Gastrocnemius medialis (tissue), 4 donors: ENCODE data around the gene PRDM10. TPM values are rescaled to one million over a fixed set of nuclear protein-coding genes. Genes with fewer than 3 reads are reported as not detected.

Experiments used
- ATAC-seq, 2 donors: fragments of 150-250 bp; one replicate each; pipeline ENCODE4 v1.9.1; 2016
- DNase-seq, 2 donors: peaks; one replicate each; pipeline ENCODE4 v3.0.0-alpha.2; 2019
- H3K27ac ChIP-seq, 4 donors: fragments of 200-600 bp; sonication (generic); 1 replicate in 1 of 4; 2 replicates in 3 of 4; pipeline ENCODE4 v1.5.1; 2016 to 2018; ENCODE audit warnings: mild to moderate bottlenecking in 2 of 4, moderate library complexity in 1 of 4
- H3K27me3 ChIP-seq, 3 donors: fragments of 200-600 bp; sonication (generic) in 2 of 3; 1 replicate in 1 of 3; 2 replicates in 2 of 3; pipeline versions ENCODE4 v1.5.1 to v1.6.0; 2016 to 2019; ENCODE audit warnings: mild to moderate bottlenecking in 1 of 3, moderate library complexity in 1 of 3
- H3K36me3 ChIP-seq, 2 donors: fragments of 200-600 bp; sonication (generic) in 1 of 2; one replicate each; pipeline ENCODE4 v1.5.1; 2017 to 2018
- H3K4me1 ChIP-seq, 2 donors: fragments of 200-600 bp; sonication (generic) in 1 of 2; one replicate each; pipeline ENCODE4 v1.5.1; 2016 to 2017; ENCODE audit warnings: mild to moderate bottlenecking in 2 of 2
- H3K4me3 ChIP-seq, 4 donors: fragments of 200-600 bp; sonication (generic) in 3 of 4; 1 replicate in 1 of 4; 2 replicates in 3 of 4; pipeline ENCODE4 v1.5.1; 2016 to 2019; ENCODE audit warnings: mild to moderate bottlenecking in 2 of 4
- H3K9me3 ChIP-seq, 3 donors: fragments of 200-600 bp; sonication (generic) in 2 of 3; 1 replicate in 1 of 3; 2 replicates in 2 of 3; pipeline ENCODE4 v1.5.1; 2016 to 2019
- CTCF ChIP-seq, 5 experiments: fragments of 450-650 bp in 3 of 5; fragments of 200-600 bp in 2 of 5; sonication (generic) in 2 of 5; IDR thresholded peaks in 4 of 5; conservative IDR thresholded peaks in 1 of 5; 1 replicate in 4 of 5; 2 replicates in 1 of 5; pipeline ENCODE4 v1.5.1; 2016 to 2019; ENCODE audit warnings: antibody characterized with exemption in 5 of 5, mild to moderate bottlenecking in 3 of 5, moderate library complexity in 3 of 5
- POLR2A ChIP-seq, 2 donors: fragments of 450-650 bp; IDR thresholded peaks; one replicate each; pipeline ENCODE4 v1.6.1; 2017; ENCODE audit warnings: antibody characterized with exemption in 2 of 2, mild to moderate bottlenecking in 2 of 2, moderate library complexity in 2 of 2
- in situ Hi-C, 4 donors: fragments of 200-750 bp; cut with MboI; loops; one replicate each; pipeline versions ENCODE4 v1.15.0 to v1.8.0; 2017; ENCODE audit warnings: low sequenced_read_pairs in 4 of 4
- intact Hi-C: fragments of 100-400 bp; cut with DNase I; formaldehyde crosslinking; loops from one replicate; pipeline ENCODE4 v1.15.1; 2023; ENCODE audit warnings: low total_unique reads
- total RNA-seq, 4 donors: library from RNA; depleted of rRNA; stranded (reverse); fragments of >200 nt; gene quantifications; one replicate each; pipeline versions ENCODE4 v1.1.0 to v1.2.3, GENCODE V29; 2016

Gene PRDM10
- total RNA-seq, 4 donors from 2014 or later: 3.3 to 10.9 (median 9.0) TPM

GRCh38 chr11:130000552-130001176 is 2.0 kb downstream of the PRDM10 start:
- Histone ChIP-seq H3K4me1 (peaks cover 22 to 26% of the 10 kb centered on the region in 2 donors), H3K27me3 (no peaks in the 10 kb centered on the region), H3K9me3 (no peaks in the 10 kb centered on the region), H3K4me3 (peak overlapping the region; percentile 64 to 81 (median 68)), H3K27ac (peak overlapping the region; percentile 95 to 99 (median 97)), H3K36me3 (no peaks in the 10 kb centered on the region)
- intact Hi-C loops (loop anchor here (10.0 kb wide), 1 partner anchor 914 kb away; the partner anchor contains the start of gene SNX19), in situ Hi-C loops (loop anchor here in 2 of 4 donors (10.0 kb wide), 2 partner anchors 74 to 124 kb away; no protein-coding TSS in a partner anchor)
- TF ChIP-seq CTCF (IDR thresholded peaks at IDR 0.05 in 4 of 5, conservative IDR thresholded peaks at IDR 0.05 in 1 of 5) (no peak), POLR2A (IDR thresholded peaks at IDR 0.05) (no peak)
- DNase-seq (no peak), ATAC-seq (no peak)

DNA sequence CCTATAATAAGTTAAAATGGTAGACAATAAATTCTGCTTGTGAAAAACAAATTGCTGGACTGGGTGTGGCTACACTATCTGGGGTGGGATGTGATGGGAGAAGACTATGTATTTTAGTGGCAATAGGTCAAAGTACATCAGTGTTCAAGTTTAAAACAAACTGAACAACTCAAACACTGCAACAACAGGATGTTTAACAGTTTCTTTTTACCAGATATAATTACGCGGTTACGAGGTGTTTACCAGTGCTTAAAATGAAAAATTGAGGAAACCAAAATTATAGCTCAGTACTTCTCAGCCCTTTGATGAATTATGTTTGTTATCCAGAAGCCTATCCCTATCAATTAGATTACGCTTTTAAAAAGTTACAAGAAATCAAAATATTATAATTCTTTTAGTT is 3.2 kb downstream of the PRDM10 start:
- Histone ChIP-seq H3K27ac (peak overlapping the region in 1 of 4 donors; percentile 99), H3K27me3 (no peaks in the 10 kb centered on the region), H3K4me3 (no peak overlapping the region), H3K36me3 (no peaks in the 10 kb centered on the region), H3K9me3 (no peaks in the 10 kb centered on the region), H3K4me1 (peaks cover 21 to 28% of the 10 kb centered on the region in 2 donors)
- TF ChIP-seq CTCF (IDR thresholded peaks at IDR 0.05 in 4 of 5, conservative IDR thresholded peaks at IDR 0.05 in 1 of 5) (no peak), POLR2A (IDR thresholded peaks at IDR 0.05) (no peak)
- intact Hi-C loops (no loop called here), in situ Hi-C loops (no loop called here)
- no peak for DNase-seq
- ATAC-seq: no peak

DNA sequence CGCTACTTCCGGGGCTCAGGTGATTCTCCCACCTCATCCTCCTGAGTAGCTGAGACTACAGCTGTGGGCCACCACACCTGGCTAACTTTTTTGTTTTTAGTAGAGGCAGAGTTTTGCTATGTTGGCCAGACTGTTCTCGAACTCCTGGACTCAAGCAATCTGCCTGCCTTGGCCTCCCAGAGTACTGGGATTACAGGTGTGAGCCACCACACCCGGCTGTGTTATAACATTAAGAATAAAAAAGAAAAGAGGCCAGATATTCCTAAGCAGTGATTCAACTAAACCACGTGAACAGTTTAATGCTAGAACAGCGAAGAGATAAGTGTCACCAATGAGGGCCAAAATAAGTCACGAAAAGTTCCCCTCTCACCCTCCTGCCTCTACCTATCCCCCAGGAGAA is 3.7 kb downstream of the PRDM10 start:
- Histone ChIP-seq H3K4me1 (peaks cover 16 to 23% of the 10 kb centered on the region in 2 donors), H3K36me3 (no peaks in the 10 kb centered on the region), H3K27ac (peak overlapping the region in 1 of 4 donors; percentile 99), H3K27me3 (no peaks in the 10 kb centered on the region), H3K9me3 (no peaks in the 10 kb centered on the region), H3K4me3 (no peak overlapping the region)
- in situ Hi-C loops (no loop called here), intact Hi-C loops (no loop called here)
- DNase-seq: no peak
- ATAC-seq: no peak
- TF ChIP-seq CTCF (IDR thresholded peaks at IDR 0.05 in 4 of 5, conservative IDR thresholded peaks at IDR 0.05 in 1 of 5) (no peak), POLR2A (IDR thresholded peaks at IDR 0.05) (no peak)

DNA sequence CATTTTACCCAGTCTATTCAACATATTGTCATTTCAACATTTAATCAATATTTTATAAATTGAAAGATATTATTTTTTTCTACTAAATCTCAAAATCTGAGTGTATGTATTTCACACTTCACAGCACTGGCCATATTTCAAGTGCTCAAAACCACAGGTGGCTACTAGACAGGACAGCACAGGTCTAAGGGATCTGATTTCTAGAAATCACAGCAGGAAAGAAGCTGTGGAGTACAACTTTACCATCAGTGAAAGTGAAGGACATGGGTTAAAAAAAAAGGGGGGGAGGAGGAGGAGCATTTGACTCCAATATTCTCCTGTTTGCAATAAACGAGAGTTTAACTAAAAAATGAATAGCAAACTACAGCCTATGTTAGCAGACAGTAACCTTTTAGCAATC is 4.5 kb downstream of the PRDM10 start:
- ATAC-seq (no peak), DNase-seq (no peak)
- peaks cover 15 to 20% of the 10 kb centered on the region in 2 donors for H3K4me1 ChIP-seq
- peak overlapping the region in 1 of 4 donors; percentile 30 for H3K27ac ChIP-seq
- H3K9me3 ChIP-seq: no peaks in the 10 kb centered on the region
- H3K27me3 ChIP-seq: no peaks in the 10 kb centered on the region
- H3K36me3 ChIP-seq: no peaks in the 10 kb centered on the region
- no peak overlapping the region for H3K4me3 ChIP-seq
- in situ Hi-C loops (no loop called here), intact Hi-C loops (no loop called here)
- TF ChIP-seq POLR2A (IDR thresholded peaks at IDR 0.05): no peak
- no peak for TF ChIP-seq CTCF (IDR thresholded peaks at IDR 0.05 in 4 of 5, conservative IDR thresholded peaks at IDR 0.05 in 1 of 5)
